Right ventricle myocardium superior (tissue), 1 donor: ENCODE measurements around the gene OR10H4. TPM values are rescaled to one million over a fixed set of nuclear protein-coding genes. Genes with fewer than 3 reads are reported as not detected.
"Not testable (repeated sequence)": the region's sequence is repeated elsewhere in the genome, so short reads cannot be mapped to it uniquely, and the experiment has no call there.

Source experiments
- ATAC-seq: fragments of 200-7000 bp; cut with Tn5 transposase; one replicate; pipeline ENCODE4 v1.9.1; 2020; ENCODE audit warnings: mild to moderate bottlenecking; ENCODE audit not compliant: poor library complexity
- DNase-seq: peaks from one replicate; pipeline ENCODE4 v3.0.0-alpha.2; 2020
- intact Hi-C: fragments of 100-400 bp; cut with DNase I; formaldehyde crosslinking; loops from one replicate; pipeline ENCODE4 v1.11.2; 2022
- total RNA-seq: library from RNA; stranded (reverse); fragmentation: NEBNext Ultra II Directional; extraction: Animal tissue kit (Norgen Biotek cat#: 25700); gene quantifications from one replicate; pipeline ENCODE4 v1.2.1, GENCODE V29; 2021
- donor health status: DM: no; HTN: yes; CAD: no; lungs with severe emphysema.

The OR10H4 gene
- total RNA-seq, 1 donor from 2014 or later: not detected

DNA sequence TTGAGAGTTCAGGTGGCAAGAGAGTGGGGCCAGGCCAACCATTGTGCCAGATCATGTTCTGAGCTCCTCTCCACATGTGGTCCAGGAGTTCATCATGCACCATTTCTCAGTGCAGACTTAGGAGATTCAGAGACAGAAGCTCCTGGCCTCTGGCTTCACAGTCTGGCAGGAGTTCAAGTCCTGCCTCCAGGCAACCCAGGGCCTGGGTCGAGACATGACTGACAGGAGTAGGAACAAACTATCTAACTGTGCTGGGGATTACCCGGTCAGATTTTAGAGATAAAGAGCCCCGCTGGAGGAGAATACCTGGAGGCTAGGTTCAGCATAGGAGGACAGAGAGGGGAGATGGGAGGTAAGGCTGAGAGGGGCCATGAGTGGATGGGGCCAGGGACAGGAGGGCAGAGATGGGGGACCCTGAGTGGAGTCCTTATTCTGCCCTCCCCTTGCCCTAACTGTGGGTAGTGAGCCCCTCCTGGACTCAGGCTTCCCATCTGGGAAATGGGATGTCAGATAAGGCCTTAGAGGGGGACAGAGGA lies 13.6 kb upstream of the OR10H4 start:
- intact Hi-C loops: no loop called here
- ATAC-seq: peak; percentile 49
- DNase-seq: no peak

DNA sequence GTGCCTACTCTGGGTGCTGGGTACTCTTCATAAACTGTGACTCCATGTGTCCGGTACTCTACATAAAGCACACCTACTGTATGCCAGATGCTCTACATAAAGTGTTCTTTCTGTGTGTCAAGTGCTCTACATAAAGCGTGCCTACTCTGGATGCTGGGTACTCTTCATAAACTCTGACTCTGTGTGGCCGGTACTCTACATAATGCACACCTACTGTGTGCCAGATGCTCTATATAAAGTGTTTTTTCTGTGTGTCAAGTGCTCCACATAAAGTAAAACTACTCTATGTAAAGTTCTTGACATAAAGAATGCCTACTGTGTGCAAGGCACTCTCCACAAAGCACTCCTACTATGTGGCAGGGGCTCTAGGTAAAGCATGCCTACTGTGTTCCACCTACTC lies 12.6 kb upstream of the OR10H4 start:
- intact Hi-C loops: no loop called here
- DNase-seq: no peak
- no peak for ATAC-seq

DNA sequence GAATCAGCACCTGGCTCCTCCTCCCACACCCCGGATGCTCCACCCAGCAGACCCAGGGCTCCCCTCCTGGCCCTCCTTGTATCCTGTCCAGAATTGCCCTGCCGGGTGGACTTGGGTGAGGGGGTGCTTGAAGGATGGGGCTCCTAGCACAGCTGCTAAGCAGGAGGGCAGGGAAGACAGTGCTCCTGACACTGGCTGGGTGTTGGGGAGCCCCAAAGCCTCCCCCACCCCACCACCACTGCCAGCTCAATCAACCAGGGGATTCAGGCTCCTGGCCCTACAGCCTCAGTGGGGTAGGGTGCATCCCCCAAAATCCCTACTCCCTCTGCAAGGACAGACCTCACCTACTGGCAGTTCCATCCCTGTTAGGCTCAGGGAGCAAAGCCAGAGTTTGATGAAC lies 11.9 kb upstream of the OR10H4 start:
- intact Hi-C loops: no loop called here
- DNase-seq (no peak), ATAC-seq (no peak)

DNA sequence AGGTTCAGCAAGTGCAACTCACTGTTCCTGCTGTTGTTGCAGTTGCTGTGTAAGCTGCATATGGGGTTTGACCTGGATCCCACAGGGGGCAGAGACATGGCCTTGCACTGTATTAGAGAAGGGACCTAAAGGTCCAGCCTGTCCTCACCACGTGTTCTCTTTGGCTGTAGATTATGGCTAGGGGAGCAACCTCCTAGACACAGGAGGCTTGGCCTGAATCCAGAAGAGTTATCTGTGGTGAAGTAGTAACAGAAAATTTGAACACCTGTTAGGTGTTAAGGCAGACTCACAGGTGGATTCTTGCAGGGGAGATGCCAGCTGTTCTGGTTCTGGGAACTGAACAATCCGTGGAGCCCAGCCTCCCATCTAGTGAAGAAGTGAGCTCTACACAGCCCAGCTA lies 11.0 kb upstream of the OR10H4 start:
- no peak for ATAC-seq
- intact Hi-C loops: no loop called here

DNA sequence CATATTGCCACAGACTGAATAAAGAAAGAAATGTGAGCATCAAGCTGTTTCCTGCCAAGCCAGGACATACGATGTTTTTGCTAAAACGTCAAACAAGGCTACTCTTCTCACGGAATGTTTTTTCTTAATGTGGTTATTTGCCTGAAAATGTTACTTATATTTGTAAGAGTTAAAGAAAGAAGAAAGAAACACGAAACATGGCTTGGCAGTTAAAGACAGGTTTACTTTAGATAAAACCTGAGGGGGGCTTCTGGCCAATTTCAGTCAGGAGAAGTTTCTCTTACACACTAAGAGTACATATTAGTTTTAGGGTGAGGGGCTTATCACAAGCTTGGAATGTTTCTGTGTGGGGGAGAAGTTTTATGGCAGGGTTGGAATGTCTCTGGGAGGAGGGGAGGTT lies 4.4 kb upstream of the OR10H4 start:
- intact Hi-C loops: no loop called here
- no peak for DNase-seq
- ATAC-seq: no peak

More for the DNA sequence above, 11.0 kb upstream of the OR10H4 start:
- DNase-seq: no peak

DNA sequence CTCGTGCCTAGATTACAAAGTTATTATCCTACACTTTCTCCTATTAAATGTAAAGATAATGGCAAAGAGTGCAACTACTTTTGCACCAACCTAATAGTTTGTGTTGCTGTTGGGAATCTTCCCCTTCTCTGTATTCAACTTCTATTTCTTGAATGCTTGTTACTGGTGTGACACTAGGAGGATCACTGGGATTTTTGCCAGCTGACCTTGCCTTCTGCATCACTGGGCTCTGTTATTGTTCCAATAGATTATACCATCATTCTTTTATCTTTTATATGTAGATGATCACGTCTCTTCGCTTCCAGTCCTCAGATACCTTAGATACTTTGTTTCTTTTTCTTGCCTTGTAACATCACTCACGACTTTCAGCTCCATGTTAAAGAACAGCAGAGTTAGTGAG lies 3.5 kb upstream of the OR10H4 start:
- ATAC-seq (no peak), DNase-seq (no peak)
- intact Hi-C loops: no loop called here

DNA sequence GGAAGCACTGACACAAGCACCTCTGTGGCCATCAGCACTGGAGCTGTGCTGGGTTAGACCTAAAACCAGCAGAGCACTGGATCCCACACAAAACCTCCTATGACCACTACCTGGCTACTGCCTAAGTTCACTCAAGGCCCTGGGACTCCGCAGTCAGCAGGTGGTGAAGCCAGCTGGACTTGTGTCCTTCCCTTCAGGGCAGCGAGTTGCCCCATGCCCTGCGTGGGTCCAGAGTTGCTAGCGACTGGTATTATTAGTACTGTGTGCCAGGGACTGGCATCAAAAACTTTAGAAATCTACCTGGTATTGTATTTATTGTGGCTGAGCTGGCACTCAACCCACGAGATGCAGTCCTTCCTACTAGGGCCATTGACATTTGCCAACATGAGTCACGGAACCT lies 6.0 kb downstream of the OR10H4 start:
- intact Hi-C loops: no loop called here

DNA sequence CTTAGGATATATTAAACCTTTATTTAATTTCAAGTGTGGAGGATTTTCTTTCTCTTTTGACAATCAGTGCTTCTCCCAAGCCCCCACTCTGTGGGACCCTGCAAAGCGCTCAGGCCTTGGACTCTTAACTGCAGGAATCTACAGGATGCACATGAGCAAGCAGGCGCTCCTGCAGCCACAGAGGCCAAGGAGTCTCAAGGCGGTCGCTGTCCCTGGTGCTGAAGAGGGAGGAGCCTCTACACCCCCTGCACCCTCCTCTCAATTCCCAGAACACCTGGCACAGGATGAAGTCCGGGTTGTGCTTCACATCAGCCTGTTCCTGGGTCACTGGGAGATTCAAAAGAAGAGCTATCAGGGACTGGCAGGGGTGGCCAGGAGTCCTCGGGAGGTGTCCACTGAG lies 13.5 kb downstream of the OR10H4 start:
- ATAC-seq (no peak), DNase-seq (no peak)
- intact Hi-C loops: no loop called here

More for the DNA sequence above, 6.0 kb downstream of the OR10H4 start:
- DNase-seq: no peak
- no peak for ATAC-seq

DNA sequence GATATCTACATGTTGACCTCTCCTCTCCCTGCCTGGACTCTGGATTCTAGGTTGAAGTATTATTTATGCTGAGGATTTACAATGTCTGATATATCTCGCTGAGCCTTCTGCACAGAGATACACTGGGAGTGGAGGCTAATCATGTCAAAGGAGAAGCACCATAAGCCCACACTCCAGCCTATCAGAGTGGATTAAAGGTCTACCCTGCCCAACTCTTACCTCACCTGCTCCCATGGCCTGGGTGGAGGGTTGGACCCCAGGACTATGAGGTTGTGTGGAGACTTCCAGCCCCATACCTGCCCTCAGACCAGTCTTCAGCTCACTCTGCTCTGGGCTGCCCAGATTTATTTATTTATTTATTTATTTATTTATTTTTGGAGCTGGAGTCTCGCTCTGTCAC lies 15.4 kb downstream of the OR10H4 start:
- no peak for DNase-seq
- ATAC-seq: no peak
- intact Hi-C loops: no loop called here

DNA sequence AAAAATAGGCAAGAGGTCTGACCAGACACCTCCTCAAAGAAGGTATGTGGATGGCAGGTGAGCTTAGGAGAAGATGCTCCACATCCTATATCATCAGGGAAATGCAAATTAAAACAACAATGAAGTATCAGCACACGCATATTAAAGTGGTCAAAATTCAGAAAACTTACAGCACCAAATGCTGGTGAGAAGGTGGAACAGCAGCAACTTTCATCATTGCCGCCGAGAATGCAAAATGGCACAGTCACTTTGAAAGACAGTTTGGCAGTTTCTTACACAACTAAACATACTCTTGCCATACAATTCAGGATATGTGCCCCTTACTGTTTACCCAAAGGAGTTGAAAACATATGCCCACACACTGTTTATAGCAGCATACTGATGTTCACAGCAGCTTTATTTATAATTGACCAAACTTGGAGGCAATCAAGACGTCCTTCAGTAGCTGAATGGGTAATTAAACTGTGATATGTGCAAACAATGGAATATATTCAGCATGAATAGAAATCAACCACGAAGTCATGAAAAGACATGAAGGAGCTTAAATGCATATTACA lies 22.5 kb downstream of the OR10H4 start:
- ATAC-seq (no peak), DNase-seq (no peak)
- intact Hi-C loops: no loop called here

DNA sequence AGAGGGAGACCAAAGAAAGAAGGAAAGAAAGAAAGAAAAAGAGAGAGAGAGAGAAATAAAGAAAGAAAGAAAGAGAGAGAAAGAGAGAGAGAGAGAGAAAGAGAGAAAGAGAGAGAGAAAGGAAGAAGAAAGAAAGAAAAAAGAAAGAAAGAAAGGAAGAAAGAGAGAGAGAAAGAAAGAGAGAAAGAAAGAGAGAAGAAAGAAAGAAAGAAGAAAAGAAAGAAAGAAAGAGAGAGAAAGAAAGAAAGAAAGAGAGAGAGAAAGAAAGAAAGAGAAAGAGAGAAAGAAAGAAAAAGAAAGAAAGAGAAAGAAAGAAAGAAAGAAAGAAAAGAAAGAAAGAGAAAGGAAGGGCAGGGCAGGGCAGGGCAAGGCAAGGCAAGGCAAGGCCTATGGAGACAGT lies 23.2 kb downstream of the OR10H4 start:
- DNase-seq, ATAC-seq, intact Hi-C loops: not testable (repeated sequence)

DNA sequence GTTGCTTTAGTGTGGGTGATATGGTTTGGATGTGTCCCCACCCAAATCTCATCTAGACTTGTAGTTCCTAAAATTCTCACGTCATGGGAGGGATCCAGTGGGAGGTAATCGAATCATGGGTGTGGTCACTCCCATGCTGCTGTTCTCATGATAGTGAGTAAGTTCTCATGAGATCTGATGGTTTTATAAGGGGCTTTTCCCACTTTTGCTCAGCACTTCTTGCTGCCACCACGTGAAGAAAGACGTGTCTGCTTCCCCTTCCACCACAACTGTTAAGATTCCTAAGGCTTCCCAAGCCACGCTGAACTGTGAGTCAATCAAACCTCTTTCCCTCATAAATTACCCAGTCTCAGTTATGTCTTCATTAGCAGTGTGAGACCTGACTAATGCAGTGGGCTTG lies 26.0 kb downstream of the OR10H4 start:
- intact Hi-C loops: no loop called here
- ATAC-seq: no peak

DNA sequence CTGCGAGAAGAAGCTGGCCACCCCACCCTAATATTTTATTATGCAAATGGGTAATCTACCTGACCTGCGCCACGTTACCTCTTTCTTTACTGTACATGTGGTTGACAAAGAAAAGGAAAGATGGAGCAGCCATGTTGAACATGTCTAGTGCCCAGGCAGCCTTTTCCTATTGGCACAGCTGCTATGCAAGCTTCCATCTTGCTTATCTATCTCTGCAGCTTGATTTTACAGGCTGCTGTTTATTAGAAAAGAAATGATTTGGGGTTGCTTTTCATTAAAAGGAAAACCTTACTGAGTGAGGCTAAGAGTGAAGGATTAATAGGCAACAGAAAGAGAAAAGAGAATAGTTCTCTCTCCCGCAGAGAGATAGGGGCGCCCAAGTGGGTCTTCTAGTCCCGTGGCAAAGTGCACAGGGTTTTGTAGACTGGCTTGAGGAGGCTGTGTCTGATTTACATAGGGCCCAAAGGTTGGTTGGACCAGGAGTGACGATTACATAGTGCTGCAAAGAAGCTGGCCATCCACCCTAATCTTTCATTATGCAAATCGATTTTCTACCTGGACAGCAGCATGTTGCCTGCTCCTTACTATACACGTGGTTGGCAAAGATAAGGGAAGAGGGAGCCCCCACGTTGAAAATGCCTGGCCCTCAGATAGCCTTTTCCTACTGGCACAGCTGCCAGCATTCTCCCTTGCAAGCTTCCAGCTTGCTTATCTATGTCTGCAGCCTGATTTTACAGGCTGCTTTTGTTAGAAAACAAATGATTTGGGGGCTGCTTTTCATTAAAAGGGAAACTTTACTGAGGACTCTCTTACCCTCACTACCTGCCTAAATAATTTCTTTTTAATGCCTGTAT lies 28.3 kb downstream of the OR10H4 start:
- ATAC-seq (no peak), DNase-seq (no peak)
- intact Hi-C loops: no loop called here

More for the DNA sequence above, 26.0 kb downstream of the OR10H4 start:
- DNase-seq: no peak

DNA sequence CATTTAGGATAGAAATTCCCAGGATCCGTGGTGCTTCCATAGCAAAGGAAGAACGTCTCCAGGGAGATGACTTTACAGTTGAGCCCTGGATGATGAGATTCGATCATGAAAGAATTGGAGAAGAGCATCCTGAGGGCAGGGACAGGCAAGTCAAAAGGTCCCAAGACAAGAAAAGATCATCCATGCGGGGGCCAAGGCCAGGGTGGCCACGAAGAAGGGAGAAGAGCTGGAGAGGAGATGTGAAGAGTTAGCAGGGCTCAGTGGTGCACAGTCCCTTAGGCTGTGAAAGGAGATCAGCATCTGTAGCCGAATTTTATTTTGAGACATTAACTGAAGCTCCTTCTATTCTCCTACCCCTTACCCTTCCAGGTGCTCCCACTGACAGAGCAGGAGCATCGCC lies 28.9 kb downstream of the OR10H4 start:
- ATAC-seq (no peak), DNase-seq (no peak)
- intact Hi-C loops: no loop called here

DNA sequence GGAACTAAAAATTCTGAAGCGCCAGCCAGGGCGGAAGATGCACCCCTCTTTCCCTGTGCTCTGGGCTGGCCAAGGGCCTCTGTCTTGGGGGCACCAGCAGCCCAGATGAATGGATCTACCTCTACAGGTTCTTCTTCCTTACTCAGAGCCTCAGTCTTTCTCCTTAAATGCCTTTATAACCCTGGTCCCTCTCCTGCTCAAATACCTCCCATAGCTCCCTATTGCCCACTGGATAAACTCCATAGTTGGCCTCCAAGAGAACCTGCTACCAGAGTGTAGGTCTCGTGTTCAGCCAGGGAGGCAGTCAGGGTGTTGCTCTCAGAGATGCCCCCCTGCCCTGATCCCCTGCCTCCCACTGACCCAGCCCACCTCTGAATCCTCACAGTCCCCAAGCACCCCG lies 30.5 kb downstream of the OR10H4 start:
- intact Hi-C loops: no loop called here
- no peak for DNase-seq
- no peak for ATAC-seq

DNA sequence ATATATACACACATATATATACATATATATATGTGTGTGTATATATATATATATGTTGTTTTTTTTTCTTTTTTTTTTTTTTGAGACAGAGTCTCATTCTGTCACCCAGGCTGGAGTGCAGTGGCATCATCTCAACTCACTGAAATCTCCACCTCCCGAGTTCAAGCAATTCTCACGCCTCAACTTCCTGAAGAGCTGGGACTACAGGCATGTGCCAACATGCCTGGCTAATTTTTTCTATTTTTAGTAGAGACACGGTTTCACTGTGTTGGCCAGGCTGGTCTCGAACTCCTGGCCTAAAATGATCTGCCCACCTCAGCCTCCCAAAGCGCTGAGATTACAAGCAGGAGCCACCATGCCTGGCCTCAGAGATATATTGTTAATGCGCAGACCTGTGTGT lies 37.0 kb downstream of the OR10H4 start:
- ATAC-seq, intact Hi-C loops, DNase-seq: not testable (repeated sequence)

DNA sequence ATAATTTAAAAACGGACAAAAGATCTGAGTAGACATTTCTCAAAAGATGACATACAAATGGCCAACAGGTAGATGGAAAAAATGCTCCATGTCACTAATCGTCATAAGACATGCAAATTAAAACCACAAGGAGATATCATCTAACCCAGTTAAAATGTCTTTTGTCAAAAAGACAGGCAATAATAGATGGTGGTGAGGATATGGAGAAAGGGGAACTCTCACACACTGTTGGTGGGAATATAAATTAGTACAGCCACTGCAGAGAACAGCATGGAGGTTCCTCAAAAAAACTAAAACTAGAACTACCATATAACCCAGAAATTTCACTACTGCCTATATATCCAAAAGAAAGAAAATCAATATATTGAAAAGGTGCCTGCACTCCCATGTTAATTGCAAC lies 37.9 kb downstream of the OR10H4 start:
- DNase-seq (no peak), ATAC-seq (no peak)
- intact Hi-C loops: no loop called here

DNA sequence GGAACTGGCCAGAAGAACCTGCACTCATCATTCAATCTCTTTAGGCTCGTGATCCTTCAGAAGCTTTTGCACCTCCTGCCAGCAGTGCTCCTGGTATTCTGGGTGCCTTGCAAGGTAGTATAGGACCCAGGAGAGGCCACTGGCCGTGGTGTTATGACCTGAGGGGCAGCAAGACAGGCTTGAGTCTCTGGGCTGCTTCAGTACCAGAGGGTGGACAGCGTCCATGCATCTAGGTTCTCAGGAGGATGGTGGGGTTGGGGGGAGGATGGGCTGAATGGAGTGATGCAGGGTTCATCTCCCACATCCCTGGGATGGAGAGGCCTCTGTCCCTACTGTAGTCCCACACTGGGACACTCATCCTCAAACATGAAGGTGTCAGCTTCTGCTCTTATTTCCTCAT lies 41.1 kb downstream of the OR10H4 start:
- DNase-seq: no peak
- no peak for ATAC-seq
- intact Hi-C loops: no loop called here

DNA sequence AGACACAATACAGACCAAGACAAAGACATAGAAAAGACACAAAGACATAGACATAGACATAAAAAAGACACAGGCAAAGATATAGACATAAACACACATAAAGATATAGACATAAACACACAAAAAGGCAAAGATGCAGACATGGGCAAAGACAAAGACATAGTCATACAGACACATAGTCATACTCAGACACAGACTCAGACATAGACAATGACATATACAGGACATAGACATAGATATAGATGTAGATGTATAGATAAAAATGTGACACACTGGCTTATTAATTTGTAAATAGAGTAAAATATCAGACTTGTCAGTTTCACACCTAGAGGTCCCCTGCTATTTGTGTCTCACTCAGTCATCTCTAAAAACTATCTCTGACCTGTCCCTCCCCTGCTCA lies 42.8 kb downstream of the OR10H4 start:
- no peak for ATAC-seq
- no peak for DNase-seq
- intact Hi-C loops: no loop called here

DNA sequence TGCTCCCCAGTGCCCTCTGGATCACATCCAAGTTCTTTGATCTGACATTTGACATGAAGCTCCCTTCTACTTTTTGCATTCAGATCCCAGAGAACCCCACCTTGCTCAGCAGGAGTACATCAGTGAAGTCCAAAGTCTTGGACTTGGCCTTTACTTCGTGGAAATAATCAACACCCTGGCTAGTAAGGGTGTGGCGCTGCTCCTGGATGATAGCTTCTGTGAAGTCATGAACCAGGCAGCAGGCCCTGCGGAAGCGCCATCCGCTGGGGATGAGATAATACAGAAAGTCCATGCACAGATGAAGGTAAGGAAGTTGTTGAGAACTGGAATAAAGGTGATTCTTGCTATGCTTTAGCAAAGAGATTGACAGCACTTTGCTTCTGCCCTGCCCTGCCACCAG lies 43.2 kb downstream of the OR10H4 start:
- ATAC-seq (no peak), DNase-seq (no peak)
- intact Hi-C loops: no loop called here
